Neural crest cell (in vitro differentiated cells): ENCODE measurements around the gene MBOAT7. TPM values are rescaled to one million over a fixed set of nuclear protein-coding genes. Genes with fewer than 3 reads are reported as not detected.

Experiments
- DNase-seq: peaks from one replicate; pipeline ENCODE4 v3.0.0; 2021; ENCODE audit warnings: low read depth, mixed read lengths, low spot score
- H3K27ac Mint-ChIP-seq: one replicate; pipeline ENCODE4 v1.8.0; 2021; ENCODE audit warnings: mild to moderate bottlenecking, mixed read lengths; ENCODE audit not compliant: unreplicated experiment
- H3K27me3 Mint-ChIP-seq: 2 replicates; pipeline ENCODE4 v1.8.0; 2021; ENCODE audit warnings: low read depth, mild to moderate bottlenecking, mixed read lengths
- H3K36me3 Mint-ChIP-seq: 2 replicates; pipeline ENCODE4 v1.8.0; 2021; ENCODE audit warnings: low read depth, mild to moderate bottlenecking, mixed read lengths
- H3K4me1 Mint-ChIP-seq: 2 replicates; pipeline ENCODE4 v1.8.0; 2021; ENCODE audit warnings: mixed read lengths
- H3K4me3 Mint-ChIP-seq: one replicate; pipeline ENCODE4 v1.8.0; 2021; ENCODE audit warnings: mild to moderate bottlenecking, mixed read lengths
- H3K9me3 Mint-ChIP-seq: 2 replicates; pipeline ENCODE4 v1.8.0; 2021; ENCODE audit warnings: mixed read lengths
- total RNA-seq: library from RNA; stranded (reverse); gene quantifications from 2 replicates; pipeline ENCODE4 v1.2.1, GENCODE V29; 2021
- TF ChIP-seq, protein P1 (sequence below): fragments of 200-600 bp; sonication (generic); conservative IDR thresholded peaks from 2 replicates; pipeline ENCODE4 v1.5.0; 2021; ENCODE audit warnings: antibody characterized with exemption, mild to moderate bottlenecking

Gene MBOAT7
- total RNA-seq, 1 donor from 2014 or later, result 76.5 TPM

GRCh38 chr19:54168174-54168917 is 21.0 kb downstream of the MBOAT7 start:
- Mint-ChIP-seq H3K36me3 (peaks cover 2% of the 10 kb centered on the region), H3K4me1 (no peaks in the 10 kb centered on the region), H3K27me3 (peaks cover 19% of the 10 kb centered on the region), H3K9me3 (no peaks in the 10 kb centered on the region), H3K27ac (no peak overlapping the region), H3K4me3 (peak overlapping the region; percentile 31)
- peak; percentile 99 for DNase-seq
- TF ChIP-seq, protein P1, sequence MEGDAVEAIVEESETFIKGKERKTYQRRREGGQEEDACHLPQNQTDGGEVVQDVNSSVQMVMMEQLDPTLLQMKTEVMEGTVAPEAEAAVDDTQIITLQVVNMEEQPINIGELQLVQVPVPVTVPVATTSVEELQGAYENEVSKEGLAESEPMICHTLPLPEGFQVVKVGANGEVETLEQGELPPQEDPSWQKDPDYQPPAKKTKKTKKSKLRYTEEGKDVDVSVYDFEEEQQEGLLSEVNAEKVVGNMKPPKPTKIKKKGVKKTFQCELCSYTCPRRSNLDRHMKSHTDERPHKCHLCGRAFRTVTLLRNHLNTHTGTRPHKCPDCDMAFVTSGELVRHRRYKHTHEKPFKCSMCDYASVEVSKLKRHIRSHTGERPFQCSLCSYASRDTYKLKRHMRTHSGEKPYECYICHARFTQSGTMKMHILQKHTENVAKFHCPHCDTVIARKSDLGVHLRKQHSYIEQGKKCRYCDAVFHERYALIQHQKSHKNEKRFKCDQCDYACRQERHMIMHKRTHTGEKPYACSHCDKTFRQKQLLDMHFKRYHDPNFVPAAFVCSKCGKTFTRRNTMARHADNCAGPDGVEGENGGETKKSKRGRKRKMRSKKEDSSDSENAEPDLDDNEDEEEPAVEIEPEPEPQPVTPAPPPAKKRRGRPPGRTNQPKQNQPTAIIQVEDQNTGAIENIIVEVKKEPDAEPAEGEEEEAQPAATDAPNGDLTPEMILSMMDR, result peak; percentile 83

DNA sequence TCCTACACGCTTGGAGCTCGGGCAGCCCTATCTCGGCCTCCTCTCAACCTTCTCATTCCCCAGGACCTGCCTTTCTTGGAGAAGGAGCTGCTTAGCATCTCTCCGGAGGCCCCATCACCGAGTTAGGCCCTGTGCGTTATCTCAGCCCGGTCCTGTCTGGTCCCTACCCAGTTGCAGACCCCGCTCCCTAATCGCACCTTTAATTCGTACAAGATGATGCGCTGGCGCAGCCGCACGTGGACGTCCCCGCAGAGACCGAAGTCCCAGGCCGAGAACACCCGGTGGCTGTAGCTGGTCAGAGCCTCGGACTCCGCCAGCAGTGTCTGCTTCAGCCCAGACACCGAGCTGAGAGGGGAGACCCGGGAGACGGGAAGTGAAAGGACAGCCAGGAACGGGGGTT is 24.2 kb downstream of the MBOAT7 start:
- Mint-ChIP-seq H3K9me3 (peaks cover 7% of the 10 kb centered on the region), H3K4me1 (peaks cover 17% of the 10 kb centered on the region), H3K27me3 (peaks cover 22% of the 10 kb centered on the region), H3K27ac (no peak overlapping the region), H3K4me3 (peak overlapping the region; percentile 82), H3K36me3 (peaks cover 11% of the 10 kb centered on the region)
- DNase-seq, result no peak
- TF ChIP-seq, protein P1, result no peak

- TF ChIP-seq, protein P1, result peak; percentile 23
- peaks cover 24% of the 10 kb centered on the region for H3K4me1 Mint-ChIP-seq
- H3K27ac Mint-ChIP-seq, result no peak overlapping the region
- peaks cover 16% of the 10 kb centered on the region for H3K36me3 Mint-ChIP-seq
- peak overlapping the region; percentile 82 for H3K4me3 Mint-ChIP-seq
- peak; percentile 44 for DNase-seq
- H3K27me3 Mint-ChIP-seq, result peaks cover 25% of the 10 kb centered on the region
- H3K9me3 Mint-ChIP-seq, result peaks cover 7% of the 10 kb centered on the region
These were observed 24.9 kb downstream of the MBOAT7 start for GRCh38 chr19:54164369-54165068.

DNA sequence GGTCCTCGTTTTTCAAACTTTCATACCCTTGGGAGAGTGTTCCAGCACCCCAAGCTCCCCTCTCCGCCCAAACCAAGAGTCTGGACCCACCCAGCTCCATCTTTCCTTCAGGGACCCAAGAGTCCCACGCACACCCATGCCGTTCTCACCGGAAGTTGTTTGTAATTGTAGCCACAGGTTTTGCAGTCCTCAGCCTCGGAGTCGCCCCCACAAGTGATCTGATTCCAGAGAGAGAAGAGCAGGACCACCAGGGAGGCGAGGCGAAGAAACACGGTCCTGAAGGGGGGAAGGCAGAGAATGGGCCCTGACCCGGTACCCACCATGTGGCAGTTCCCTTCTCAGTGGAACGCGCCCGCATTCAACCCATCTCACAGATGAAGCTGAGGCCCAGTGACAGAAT is 26.5 kb downstream of the MBOAT7 start:
- Mint-ChIP-seq H3K27ac (no peak overlapping the region), H3K4me3 (peak overlapping the region; percentile 87), H3K4me1 (peaks cover 39% of the 10 kb centered on the region), H3K27me3 (peaks cover 27% of the 10 kb centered on the region), H3K9me3 (peaks cover 7% of the 10 kb centered on the region), H3K36me3 (peaks cover 18% of the 10 kb centered on the region)
- DNase-seq, result no peak
- TF ChIP-seq, protein P1, result no peak

- H3K4me1 Mint-ChIP-seq, result peaks cover 39% of the 10 kb centered on the region
- peaks cover 7% of the 10 kb centered on the region for H3K9me3 Mint-ChIP-seq
- H3K27me3 Mint-ChIP-seq, result peaks cover 27% of the 10 kb centered on the region
- H3K36me3 Mint-ChIP-seq, result peaks cover 18% of the 10 kb centered on the region
- H3K4me3 Mint-ChIP-seq, result peak overlapping the region; percentile 87
- H3K27ac Mint-ChIP-seq, result no peak overlapping the region
- DNase-seq, result peak; percentile 45
- TF ChIP-seq, protein P1, result no peak
These were observed 27.1 kb downstream of the MBOAT7 start for GRCh38 chr19:54162241-54162805.
